Globus pallidus (tissue), 1 donor: ENCODE measurements around the gene ATP6V1G3.
"Not testable (repeated sequence)": the region's sequence is repeated elsewhere in the genome, so short reads cannot be mapped to it uniquely, and the experiment has no call there.

ENCODE experiments used
- DNase-seq: peaks from one replicate; pipeline ENCODE4 v3.0.0-alpha.2; 2015; ENCODE audit warnings: low spot score

The ATP6V1G3 gene, protein sequence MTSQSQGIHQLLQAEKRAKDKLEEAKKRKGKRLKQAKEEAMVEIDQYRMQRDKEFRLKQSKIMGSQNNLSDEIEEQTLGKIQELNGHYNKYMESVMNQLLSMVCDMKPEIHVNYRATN

DNA sequence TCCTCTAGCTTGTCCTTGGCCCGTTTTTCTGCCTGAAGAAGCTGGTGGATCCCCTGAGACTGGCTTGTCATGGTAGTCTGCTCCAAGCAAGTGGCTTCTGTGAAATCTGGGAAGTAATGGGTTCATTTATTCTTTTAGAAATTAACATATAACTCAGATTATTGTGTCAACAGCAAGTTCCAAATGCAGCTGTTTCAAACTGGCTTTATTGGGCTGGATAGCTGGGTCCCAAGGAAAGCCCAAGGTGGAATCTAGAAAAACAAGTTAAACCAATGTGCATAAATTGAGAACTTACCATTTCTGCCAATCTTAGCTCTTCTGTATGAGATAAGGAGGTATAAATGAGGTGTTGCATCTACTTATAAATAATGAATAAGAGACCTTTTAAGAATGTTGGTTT is at the start of gene ATP6V1G3:
Gene ATP6V1G3, minus strand, starts transcription at position 101 of the 400 bp plus-strand sequence. Its CDS starts 30 bp downstream, at position 71.
- no peak for DNase-seq

DNA sequence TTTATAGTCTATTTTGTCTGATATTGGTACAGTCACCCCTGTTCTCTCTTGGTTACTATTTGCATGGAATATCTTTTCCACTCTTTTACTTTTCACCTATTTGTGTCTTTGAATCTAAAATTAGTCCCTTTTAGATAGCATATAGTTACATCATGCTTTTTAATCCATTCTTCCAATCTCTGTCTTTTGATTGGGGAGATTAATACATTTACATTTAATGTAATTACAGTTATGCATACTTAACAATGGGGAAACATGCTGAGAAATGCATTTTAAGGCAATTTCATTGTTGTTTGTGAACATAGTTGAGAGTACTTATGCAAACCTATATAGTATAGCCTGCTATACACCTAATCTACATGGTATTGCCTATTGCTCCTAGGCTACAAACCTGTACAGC is 48.4 kb upstream of the ATP6V1G3 start:
- DNase-seq: no peak

DNA sequence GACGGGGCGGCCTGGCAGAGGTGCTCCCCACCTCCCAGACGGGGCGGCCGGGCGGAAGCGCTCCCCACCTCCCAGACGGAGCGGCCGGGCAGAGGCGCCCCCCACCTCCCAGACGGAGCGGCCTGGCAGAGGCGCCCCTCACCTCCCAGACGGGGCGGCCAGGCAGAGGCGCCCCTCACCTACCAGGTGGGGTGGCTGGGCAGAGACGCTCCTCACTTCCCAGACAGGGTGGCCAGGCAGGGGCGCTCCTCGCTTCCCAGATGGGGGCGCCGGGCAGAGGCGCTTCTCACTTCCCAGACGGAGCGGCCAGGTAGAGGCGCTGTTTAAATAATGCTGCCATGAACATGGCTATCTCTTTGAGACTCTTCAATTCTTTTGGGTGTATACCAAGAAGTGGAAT is 43.7 kb upstream of the ATP6V1G3 start:
- DNase-seq: no peak

DNA sequence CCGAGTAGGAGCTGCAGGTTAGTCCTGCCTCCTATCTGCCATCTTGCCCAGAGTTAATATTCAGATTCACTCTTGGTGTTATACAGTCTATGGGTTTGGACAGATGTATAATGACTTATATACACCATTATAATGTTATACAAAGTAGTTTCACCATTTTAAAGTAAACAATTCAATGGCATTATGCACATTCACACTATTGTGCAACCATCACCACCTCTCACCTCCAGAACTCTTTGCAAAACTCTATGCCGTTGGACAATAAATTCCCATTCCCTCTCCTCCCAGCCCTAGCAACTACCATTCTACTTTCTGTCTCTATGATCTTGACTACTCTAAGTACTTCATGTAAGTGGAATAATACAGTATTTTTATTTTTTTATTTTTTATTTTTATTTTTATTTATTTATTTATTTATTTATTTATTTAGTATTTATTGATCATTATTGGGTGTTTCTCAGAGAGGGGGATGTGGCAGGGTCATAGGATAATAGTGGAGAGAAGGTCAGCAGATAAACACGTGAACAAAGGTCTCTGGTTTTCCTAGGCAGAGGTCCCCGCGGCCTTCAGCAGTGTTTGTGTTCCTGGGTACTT is 42.8 kb upstream of the ATP6V1G3 start:
- DNase-seq: not testable (repeated sequence)

DNA sequence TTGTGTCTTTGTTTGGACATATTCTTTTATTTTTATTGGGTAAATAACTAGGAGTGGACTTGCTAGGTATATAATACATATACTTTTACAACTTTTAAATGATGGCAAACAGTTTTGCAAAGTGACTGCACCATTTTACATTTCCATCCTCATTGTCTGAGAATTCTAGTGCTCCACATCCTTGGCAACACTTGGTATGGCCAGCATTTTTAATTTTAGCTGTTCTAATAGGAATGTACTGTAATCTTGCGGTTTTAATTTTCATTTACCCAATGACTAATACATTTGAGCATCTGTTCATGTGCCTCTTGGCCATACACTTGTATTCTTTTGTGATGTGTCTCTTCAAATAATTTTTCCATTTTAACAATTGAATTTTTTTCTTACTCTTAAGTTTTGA is 37.0 kb upstream of the ATP6V1G3 start:
- DNase-seq: no peak

DNA sequence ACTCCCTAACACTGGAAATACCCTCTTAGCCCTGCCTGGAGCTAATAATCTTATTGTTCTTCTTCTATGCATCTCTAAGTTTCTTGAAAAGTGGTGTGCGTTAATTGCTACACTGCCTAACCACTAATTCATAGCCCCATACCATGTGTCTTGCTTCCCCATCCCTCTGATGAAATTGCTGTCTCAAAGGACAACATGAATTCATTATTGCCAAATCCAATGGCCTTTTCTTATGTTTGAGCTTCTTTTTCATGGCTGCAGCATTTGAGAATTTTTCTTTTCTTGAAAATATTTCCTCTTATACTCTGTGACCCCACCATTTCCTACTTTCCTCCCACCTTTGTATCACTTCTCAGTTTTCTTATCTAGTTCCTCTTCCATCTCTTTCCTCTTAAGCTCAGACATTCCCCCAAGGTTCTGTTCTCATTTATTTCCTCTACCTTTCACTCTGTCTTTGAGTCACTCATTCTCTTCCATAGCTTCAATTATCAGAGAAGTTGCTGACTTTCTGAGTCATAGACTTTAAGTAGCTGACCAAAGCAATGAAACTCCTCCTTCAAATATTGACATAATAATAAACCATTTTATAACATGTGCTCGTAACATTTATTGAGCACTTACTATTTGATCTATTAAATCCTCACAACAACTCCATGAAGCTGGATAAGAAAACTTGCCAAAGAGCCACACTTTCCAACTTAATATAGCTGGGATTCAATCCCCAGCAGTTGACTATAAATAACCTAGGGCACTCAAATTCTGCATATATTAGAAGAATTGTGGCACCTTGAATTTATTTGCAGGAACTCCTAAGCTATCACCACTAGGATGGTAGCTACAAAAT is 35.5 kb upstream of the ATP6V1G3 start:
- DNase-seq: no peak

DNA sequence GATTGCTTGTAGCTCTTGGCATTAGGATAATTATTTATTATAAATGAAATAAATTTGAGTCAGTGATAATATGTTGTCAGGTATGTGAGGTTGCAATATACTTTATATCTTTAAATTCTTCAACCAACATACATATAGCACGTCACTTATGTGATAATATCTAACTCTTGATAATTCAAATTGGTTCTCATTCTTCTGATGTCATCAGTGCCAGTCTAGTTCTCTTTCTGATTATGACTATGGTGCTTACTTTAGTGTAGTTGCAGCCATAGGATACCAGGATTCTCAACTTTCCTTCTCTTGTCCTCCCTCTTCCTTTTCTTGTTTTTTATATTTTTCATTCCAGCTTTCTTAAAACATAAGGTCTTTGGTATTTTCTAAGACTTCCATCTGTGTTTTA is 34.8 kb upstream of the ATP6V1G3 start:
- no peak for DNase-seq

DNA sequence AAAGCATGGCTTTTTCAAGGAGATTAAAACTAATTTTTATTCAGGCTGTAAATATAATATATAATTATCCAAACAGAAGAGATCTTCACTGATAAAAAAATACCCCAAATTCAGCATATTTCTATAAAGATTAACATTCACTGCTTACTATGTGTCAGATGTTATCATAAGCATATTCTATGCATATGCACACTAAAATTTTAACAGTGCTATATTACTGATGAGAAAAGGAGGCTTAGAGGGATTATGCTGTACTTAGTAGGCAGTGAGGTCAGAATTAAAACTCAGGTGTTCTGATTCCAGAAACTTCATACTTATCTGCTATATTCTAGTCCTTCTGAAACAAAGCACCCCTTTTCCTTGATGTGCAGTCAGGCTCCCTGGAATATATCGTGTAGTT is 33.8 kb upstream of the ATP6V1G3 start:
- no peak for DNase-seq

DNA sequence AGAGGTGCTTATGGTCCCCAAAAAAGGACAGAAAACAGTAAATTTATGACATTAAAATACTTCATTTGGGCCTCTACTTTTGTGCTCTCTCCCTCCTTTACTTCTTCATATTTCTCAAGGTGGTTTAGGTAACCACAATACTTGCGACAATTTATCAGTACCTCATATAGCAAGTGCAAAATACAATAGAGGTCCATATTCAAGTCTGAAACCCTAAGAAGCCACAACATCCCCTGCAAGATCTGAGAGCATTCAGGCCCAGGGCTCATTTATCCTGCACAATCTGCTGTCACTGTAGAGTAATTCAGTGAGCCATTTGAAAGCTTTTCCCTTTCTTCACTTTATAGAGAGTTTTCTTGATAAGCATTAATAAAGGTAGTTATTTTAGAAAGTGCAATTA is 24.2 kb upstream of the ATP6V1G3 start:
- DNase-seq: no peak

DNA sequence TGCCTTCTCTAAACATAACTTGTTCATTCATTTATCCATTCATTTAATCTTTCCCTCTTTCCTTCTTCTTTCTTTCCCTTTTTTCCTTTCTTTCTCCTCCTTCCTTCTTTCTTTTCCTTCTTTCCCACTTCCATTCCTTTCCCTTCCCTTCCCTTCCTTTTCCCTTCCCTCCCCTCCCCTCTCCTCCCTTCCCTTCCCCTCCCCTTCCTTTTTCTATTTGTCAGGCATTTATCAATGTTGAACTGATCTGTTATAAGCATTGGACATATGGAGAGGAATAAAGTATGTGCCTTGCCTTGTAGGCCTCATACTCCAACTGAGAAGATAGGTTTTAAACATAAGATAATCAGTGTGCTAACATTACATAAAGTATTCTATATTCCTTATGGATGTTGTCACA is 23.7 kb upstream of the ATP6V1G3 start:
- DNase-seq: no peak

DNA sequence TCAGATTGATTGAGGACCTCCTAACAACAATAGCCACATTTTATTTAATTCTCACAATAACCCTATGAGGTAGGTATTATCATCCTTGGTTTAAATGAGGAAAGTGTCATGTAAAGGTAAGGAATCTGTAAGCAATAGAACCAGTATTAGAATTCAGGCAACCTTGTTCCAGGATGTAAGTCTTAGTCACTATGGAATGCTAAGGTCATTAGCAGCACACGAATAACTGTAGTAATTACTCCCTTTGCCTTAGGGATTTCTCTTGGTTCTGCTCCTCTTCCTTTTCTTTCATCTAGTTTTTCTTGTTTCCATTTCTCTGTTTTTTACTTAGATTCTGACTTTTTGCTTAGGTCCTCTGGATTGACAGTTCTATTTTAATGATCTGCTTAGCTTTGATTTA is 23.1 kb upstream of the ATP6V1G3 start:
- no peak for DNase-seq

DNA sequence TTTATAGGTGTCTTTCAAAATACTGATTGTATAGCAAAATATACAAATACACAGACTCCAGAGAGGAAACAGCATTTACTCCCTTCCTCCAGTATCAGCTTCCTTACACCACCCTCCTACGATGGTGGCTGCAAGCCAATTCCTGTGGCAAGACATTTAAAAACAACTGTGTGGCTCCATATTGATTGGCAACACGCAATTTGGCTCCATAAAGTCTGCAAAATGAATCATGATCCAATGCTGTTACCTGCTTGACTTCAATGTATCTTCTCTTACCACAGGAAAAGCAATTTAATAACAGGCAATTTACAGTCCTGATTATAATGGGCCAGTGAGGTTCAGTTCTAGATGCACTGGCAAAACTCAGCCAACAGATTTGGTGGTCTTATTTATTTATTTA is 19.7 kb upstream of the ATP6V1G3 start:
- DNase-seq: no peak

DNA sequence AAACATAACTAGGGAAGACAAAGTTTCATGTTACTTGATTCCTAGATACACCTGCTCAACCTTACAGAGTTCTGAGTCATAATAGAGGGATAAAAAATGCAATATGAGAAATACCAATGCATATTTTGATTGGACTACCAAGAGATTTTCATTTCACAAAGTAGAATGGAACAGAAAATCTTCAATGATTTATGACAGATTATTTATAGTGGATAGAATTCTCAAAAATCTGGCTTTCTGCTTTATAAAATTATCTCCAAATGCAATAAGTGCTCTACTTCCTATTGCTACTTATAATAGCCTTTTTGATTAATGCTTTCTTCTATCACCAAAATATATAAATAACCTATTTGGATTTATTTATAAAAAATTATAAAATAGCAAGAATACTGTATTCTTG is 18.9 kb upstream of the ATP6V1G3 start:
- no peak for DNase-seq

DNA sequence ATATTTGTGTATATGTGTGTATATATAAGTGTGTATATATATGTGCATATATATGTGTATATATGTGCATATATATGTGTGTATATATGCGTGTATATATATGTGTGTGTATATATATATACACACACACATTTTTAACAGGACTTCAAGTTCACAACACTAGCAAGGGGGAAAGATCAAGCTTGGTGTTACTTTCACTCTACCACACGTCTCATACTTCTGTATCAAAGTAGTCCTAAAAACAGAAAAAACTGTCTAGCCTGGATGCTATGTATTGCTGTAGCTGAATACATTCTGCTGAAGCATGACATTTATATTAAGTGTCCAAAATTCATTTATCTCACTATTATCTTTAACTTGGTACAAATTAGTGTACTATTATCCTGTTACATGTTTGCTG is 17.9 kb upstream of the ATP6V1G3 start:
- no peak for DNase-seq

DNA sequence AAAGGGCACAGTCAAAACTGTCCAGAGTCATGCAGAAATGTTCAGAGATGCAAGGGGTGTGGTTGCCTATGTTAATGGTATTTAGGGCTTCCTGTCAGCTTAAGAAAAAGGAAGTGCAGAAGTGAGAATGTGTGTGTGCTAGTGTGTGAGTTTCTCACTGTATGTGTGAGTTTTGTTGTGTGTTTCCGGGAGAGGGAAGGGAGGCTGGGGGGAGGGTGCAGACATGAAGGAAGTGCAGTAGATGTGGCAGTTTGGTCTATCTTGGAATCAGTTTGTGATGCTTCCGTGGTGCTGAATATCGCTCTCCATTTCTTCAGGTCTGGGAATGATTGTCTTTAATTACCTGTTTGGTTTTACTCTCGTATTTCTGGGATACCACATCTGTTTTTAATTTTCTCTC is 16.5 kb upstream of the ATP6V1G3 start:
- peak; percentile 16 for DNase-seq

DNA sequence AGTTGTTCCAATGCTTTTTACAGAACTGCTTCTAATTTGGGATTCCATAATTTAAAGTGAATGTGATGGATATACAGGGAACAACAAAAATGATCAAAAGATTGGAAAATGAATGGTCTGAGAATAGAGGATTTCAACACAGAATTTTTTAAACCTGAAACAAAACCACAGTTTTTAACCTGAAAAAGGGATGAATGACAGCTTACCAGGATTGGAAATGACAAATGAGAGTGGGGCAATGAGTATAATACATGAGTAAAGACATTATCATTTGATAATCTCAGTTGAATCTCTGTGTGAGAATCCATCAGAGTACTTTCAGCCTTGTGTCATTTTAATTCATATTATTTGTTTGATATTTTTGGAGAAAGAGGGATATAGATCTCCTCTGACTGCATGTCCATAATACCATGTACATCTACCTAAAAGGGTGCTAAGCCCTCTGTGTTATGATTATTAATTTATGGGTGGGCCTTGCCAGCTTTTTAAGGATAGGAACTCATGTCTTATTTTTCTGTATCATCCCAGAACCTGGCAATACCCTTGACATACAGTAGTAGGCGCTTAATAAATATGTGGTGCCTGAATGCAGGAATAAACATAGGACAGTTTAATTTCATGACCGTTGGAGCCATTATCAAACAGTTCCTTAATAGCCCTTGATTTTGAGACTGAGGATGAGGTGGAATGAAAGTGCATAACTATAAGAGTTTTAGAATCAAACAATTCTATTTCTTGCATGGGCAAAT is 12.4 kb upstream of the ATP6V1G3 start:
- no peak for DNase-seq

DNA sequence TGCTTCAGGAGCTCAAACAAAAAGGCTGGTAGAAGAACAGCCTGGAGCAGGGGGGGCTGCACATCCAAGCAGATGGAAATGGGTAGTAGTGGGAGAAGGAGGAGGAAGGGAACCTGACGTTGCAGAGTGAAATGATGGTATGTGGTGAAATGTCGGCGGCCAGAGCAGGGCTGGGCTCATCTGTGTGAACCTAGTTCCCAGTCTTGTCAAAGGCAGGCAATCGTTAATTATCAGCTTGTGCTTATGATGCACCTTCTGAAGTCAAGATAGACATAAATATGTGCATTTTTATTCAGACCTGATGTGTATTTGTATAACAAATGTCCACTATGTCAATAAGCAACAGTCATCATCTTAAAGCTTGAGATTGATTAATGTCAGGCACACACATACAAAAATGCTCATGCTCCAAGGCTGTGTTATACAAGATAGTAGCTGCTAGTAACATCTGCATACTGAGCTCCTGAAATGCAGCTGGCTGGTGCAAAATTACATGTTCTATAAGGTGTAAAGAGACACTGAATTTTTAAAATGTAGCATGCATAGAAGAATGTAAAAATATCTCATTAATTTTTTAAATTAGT is 10.6 kb upstream of the ATP6V1G3 start:
- no peak for DNase-seq

DNA sequence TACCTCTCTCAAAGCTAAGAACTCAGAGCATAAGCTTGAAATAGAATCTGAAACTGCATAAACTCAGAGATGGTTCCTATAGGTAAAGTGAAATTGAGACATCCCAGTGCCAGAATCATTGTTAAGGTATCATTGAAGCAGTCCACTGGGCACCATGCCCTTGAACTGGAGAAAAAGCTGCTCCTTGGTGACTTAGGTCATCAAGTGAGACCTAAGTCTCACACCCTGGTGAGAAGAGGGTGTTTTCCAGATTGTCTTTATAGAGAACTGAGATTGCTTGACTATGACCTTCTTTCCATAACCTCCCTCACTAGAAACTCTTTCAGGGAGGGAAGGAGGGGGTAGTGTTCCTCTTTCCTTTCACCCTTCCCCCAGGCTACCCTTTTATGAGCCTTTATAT is 9.4 kb upstream of the ATP6V1G3 start:
- DNase-seq: no peak

DNA sequence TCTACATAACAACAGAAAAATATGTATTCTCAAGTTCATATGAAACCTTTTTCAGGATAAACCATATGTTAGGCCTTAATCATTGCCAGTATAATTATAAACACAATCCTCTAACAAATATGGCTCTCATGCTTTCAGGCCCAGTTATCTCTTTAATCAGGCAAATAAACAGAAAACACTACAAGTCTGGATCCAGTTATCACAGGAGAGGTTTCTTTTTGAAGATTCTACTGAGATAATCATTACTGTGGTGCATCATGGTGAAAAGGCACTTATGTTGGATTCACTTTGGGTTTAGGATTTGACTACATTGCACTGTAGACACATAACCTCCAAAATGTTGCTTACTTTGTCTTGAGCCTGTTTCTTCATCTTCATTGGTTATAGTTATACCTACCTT is 8.4 kb upstream of the ATP6V1G3 start:
- DNase-seq: no peak

DNA sequence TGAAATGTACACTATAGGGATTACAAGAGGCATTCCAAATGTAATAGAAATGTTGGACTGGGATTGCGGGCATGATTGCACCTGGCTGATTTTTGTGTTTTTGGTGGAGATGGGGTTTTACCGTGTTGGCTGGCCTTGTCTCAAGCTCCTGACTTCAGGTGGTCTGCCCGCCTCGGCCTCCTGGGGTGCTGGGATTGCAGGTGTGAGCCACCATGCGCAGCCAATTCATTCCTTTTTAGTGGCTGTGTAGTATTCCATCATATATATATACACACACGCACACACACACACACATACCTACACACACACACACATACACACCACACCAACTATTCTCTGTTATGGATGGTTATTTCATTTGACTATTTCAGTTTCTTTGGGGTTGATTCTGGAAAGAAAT is 4.7 kb upstream of the ATP6V1G3 start:
- no peak for DNase-seq

DNA sequence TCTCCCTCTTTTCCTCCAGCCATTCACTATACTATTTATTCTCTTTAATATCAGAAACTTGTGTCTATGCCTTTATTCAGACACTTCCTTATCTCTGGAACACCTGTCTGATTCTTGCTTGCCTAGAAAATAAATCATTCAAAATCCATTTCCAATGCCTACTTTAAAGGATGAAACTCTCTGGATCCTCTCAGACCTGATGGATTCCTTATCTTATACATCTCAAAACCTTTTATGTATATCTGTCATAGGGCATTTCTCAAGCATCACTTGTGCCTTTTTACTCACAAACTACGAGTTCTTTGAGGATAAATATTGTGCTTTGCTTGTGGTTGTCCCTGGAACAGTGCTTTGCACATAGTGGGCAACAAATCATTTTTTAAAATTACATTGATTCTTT is 3.8 kb upstream of the ATP6V1G3 start:
- no peak for DNase-seq

DNA sequence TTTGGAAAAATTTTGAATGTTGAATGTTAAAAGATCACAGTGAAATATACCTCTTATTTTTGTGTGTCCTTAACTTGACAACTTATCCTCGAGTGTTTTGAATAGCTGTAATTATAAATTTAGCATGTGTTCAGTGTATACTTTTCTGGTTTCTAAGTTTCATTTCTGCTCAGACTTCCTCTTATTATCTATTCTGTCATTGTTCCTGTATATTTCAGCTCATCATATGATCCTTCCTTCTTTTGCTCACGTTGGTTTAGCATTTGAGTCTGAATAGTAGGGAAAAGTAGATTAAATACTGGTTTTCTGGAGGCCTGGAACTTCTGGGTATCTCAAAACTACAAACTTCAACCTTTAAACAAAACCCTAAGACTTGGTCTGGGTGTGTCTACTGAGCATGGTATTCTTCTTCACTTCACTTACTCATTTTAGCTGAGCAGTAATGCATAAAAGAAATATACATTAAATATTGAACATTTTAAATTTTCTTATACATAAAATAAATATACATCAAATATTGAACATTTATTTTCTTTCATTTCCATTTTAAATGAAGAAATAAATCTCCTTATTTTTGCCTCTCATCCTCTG is 3.3 kb upstream of the ATP6V1G3 start:
- peak; percentile 11 for DNase-seq
